ENCODE results near the gene TPM1. TPM values are rescaled to one million over a fixed set of nuclear protein-coding genes. Genes with fewer than 3 reads are reported as not detected.
"Not testable (repeated sequence)": the region's sequence is repeated elsewhere in the genome, so short reads cannot be mapped to it uniquely, and the experiment has no call there.

TPM1 gene
- total RNA-seq, 1 experiment from 2014 or later = 10.1 TPM

DNA sequence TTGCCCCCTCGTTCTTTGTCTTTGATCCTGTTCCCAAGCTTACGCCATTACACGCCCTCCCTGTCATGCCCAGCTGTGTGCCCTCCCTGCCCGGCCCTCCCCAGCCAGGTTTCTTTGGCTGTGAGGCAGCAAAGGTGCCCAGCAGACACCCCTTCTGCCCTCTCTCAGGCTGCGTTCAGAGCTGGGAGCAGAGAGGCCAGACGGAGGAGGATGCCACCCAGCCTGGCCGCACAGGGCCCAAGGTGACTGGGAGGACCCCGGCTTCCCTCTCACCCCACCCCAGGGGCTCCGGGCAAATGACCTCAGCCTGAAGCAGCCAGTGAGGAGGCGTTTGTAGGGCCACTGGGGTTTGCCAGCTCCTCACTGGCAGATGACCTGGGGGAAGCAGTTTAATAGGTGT is 48.3 kb downstream of the TPM1 start:
- no peak overlapping the region for H2AFZ ChIP-seq (ENCODE audit: low read length)
- no peaks in the 10 kb centered on the region for H3K27me3 ChIP-seq (ENCODE audit: low read length)
- H3K4me2 ChIP-seq (ENCODE audit: low read depth, low read length, poor library complexity, severe bottlenecking) = no peak overlapping the region
- no peak for DNase-seq
- no peak overlapping the region for H3K4me3 ChIP-seq (ENCODE audit: low read length)
- no peak overlapping the region for H3K9ac ChIP-seq (ENCODE audit: low read length)
- 0 out of 2 replicates have a peak, but pooled peaks cover 3% of the 10 kb centered on the region for H3K4me1 ChIP-seq (ENCODE audit: low read length)
- H3K79me2 ChIP-seq (ENCODE audit: low read length) = no peaks in the 10 kb centered on the region
- H3K9me2 ChIP-seq (replicated peaks; ENCODE audit: insufficient read depth, low read length) = no peaks in the 10 kb centered on the region
- no peak overlapping the region for H3K27ac ChIP-seq (ENCODE audit: low read length)
- H3K36me3 ChIP-seq (ENCODE audit: insufficient read depth, low read length) = no peaks in the 10 kb centered on the region
- no peaks in the 10 kb centered on the region for H4K20me1 ChIP-seq (ENCODE audit: insufficient read depth, low read depth, low read length)
- H3K9me3 ChIP-seq (ENCODE audit: low read length) = no peaks in the 10 kb centered on the region

DNA sequence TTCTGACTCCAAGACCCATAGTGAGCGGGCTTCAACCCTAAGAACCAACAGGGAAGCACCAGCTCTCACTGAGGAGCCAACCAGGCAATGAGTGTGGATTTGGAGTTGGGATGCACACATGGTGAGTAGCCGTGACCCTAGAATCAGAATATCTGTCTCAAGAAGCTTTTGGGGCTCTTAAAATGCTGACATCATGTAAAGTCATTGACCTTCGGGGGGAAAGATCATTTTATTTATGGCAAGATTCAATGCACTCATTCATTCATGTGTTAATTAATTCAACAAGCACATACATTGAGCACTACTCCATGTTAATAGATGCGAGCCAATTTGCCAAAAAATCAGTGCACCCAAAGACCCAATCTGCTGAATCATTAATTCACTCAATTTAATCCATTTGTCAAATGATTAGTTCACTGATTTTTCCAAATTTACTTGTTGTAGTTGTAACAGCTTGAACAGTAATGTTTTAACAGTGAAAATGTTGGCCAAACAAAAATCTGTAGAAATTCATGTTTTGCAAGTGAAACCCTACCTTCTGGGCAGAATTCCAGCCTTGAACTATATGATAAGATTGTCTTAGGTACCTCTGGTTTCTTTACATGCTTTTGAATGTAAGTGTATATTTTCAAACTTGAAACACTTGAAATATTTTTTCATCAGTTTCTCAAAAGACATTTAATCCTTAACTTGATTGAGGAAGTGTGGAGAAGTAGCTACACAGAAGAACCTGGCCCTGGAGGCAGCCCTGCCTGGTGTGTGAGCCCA is 49.3 kb downstream of the TPM1 start:
- no peak overlapping the region for H3K4me2 ChIP-seq (ENCODE audit: low read depth, low read length, poor library complexity, severe bottlenecking)
- H3K79me2 ChIP-seq (ENCODE audit: low read length) = no peaks in the 10 kb centered on the region
- H2AFZ ChIP-seq (ENCODE audit: low read length) = peak overlapping the region; percentile 42; the same call in 1 of the 2 replicates
- no peaks in the 10 kb centered on the region for H3K9me3 ChIP-seq (ENCODE audit: low read length)
- no peak overlapping the region for H3K4me3 ChIP-seq (ENCODE audit: low read length)
- H3K27ac ChIP-seq (ENCODE audit: low read length) = no peak overlapping the region
- no peaks in the 10 kb centered on the region for H3K9me2 ChIP-seq (replicated peaks; ENCODE audit: insufficient read depth, low read length)
- no peak for DNase-seq
- no peaks in the 10 kb centered on the region for H3K27me3 ChIP-seq (ENCODE audit: low read length)
- no peaks in the 10 kb centered on the region for H3K36me3 ChIP-seq (ENCODE audit: insufficient read depth, low read length)
- H4K20me1 ChIP-seq (ENCODE audit: insufficient read depth, low read depth, low read length) = no peaks in the 10 kb centered on the region
- 0 out of 2 replicates have a peak, but pooled peaks cover 3% of the 10 kb centered on the region for H3K4me1 ChIP-seq (ENCODE audit: low read length)
- H3K9ac ChIP-seq (ENCODE audit: low read length) = no peak overlapping the region

DNA sequence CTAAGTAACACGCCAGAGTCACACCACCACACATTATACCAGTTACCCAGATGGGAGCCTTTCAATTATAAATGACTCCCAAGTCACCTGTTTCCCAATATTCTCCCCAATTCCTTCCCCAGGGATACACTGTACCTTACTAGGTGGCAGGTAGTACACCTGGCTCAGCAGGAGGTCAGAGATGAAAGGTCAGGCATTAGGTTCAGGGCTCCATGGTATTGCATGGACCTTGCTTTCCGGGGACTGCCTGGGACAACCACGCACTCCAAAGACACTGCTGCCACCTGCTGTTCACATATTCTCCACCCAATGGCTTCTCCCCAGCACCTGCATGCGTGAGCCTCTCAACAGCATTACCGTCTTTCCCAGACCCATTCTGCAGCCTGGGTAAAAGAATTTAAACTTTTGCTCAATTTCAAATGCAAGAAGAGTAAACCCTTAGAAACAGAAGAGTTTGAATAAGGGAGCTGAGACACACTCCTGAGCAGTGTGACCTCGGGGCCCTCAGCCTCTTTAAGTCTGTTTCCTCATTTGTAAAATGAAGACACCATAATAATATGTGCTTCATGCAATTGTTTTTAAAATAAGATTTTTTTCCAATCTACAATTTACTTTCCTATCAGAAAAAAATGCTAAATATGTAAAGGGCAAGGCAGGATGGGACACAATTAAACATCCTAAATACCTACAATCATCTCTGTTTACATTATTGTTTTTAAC is 51.1 kb downstream of the TPM1 start:
- no peaks in the 10 kb centered on the region for H3K79me2 ChIP-seq (ENCODE audit: low read length)
- H3K9me3 ChIP-seq (ENCODE audit: low read length) = no peaks in the 10 kb centered on the region
- no peak overlapping the region for H3K27ac ChIP-seq (ENCODE audit: low read length)
- no peaks in the 10 kb centered on the region for H3K27me3 ChIP-seq (ENCODE audit: low read length)
- DNase-seq = peak; percentile 86
- H3K4me3 ChIP-seq (ENCODE audit: low read length) = no peak overlapping the region
- no peak overlapping the region for H3K9ac ChIP-seq (ENCODE audit: low read length)
- no peaks in the 10 kb centered on the region for H3K9me2 ChIP-seq (replicated peaks; ENCODE audit: insufficient read depth, low read length)
- H3K36me3 ChIP-seq (ENCODE audit: insufficient read depth, low read length) = no peaks in the 10 kb centered on the region
- 0 out of 2 replicates have a peak, but pooled peaks cover 3% of the 10 kb centered on the region for H3K4me1 ChIP-seq (ENCODE audit: low read length)
- no peak overlapping the region for H2AFZ ChIP-seq (ENCODE audit: low read length)
- no peak overlapping the region for H3K4me2 ChIP-seq (ENCODE audit: low read depth, low read length, poor library complexity, severe bottlenecking)
- no peaks in the 10 kb centered on the region for H4K20me1 ChIP-seq (ENCODE audit: insufficient read depth, low read depth, low read length)

DNA sequence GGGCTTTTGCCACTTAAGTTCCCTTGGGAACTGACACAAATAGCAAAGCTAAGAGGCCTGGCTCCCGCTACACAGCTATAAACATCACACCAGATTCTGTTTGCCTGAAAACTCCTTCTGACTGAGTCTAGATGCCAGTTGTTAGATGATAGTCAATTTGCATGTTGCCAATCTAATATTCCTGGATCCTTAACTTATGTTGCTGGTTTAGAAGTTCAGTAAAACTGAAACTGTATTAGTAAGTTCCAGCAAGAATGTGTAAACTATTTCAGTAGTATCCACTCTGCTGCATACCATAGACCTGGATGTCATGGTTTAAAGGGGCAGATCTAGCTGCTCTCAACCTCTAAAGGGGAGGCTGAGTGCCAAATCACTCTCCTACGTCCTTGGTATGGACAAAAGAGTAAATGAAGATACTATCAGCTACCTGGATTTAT is 52.0 kb downstream of the TPM1 start:
- Histone ChIP-seq H3K36me3 (ENCODE audit: insufficient read depth, low read length) (no peaks in the 10 kb centered on the region), H3K4me3 (ENCODE audit: low read length) (no peak overlapping the region), H2AFZ (ENCODE audit: low read length) (no peak overlapping the region), H3K4me2 (ENCODE audit: low read depth, low read length, poor library complexity, severe bottlenecking) (no peak overlapping the region), H3K9ac (ENCODE audit: low read length) (no peak overlapping the region), H3K9me2 (replicated peaks; ENCODE audit: insufficient read depth, low read length) (no peaks in the 10 kb centered on the region), H3K27ac (ENCODE audit: low read length) (no peak overlapping the region), H3K27me3 (ENCODE audit: low read length) (no peaks in the 10 kb centered on the region), H3K4me1 (ENCODE audit: low read length) (0 out of 2 replicates have a peak, but pooled peaks cover 3% of the 10 kb centered on the region), H3K79me2 (ENCODE audit: low read length) (no peaks in the 10 kb centered on the region), H4K20me1 (ENCODE audit: insufficient read depth, low read depth, low read length) (no peaks in the 10 kb centered on the region), H3K9me3 (ENCODE audit: low read length) (no peaks in the 10 kb centered on the region)
- no peak for DNase-seq

DNA sequence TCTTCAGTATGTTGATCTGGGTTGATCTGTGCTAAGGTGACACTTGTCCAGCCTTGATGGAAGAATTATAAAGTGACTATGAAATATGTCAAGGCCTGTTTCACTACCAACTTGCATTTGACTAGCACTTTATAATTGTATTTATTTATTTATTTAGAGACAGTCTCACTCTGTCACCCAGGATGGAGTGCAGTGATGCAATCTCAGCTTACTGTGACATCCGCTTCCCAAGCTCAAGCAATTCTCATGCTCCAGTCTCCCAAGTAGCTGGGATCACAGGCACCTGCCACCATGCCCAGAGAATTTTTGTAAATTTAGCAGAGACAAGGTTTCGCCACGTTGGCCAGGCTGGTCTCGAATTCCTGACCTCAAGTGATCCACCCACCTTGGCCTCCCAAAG is 53.6 kb downstream of the TPM1 start:
- no peak overlapping the region for H3K9ac ChIP-seq (ENCODE audit: low read length)
- H3K36me3 ChIP-seq (ENCODE audit: insufficient read depth, low read length) = no peaks in the 10 kb centered on the region
- H3K79me2 ChIP-seq (ENCODE audit: low read length) = no peaks in the 10 kb centered on the region
- H3K27ac ChIP-seq (ENCODE audit: low read length) = no peak overlapping the region
- no peak overlapping the region for H3K4me3 ChIP-seq (ENCODE audit: low read length)
- H3K4me2 ChIP-seq (ENCODE audit: low read depth, low read length, poor library complexity, severe bottlenecking) = no peak overlapping the region
- no peaks in the 10 kb centered on the region for H3K9me2 ChIP-seq (replicated peaks; ENCODE audit: insufficient read depth, low read length)
- no peaks in the 10 kb centered on the region for H3K27me3 ChIP-seq (ENCODE audit: low read length)
- no peaks in the 10 kb centered on the region for H3K9me3 ChIP-seq (ENCODE audit: low read length)
- no peaks in the 10 kb centered on the region for H4K20me1 ChIP-seq (ENCODE audit: insufficient read depth, low read depth, low read length)
- 0 out of 2 replicates have a peak, but pooled peaks cover 3% of the 10 kb centered on the region for H3K4me1 ChIP-seq (ENCODE audit: low read length)
- no peak for DNase-seq
- H2AFZ ChIP-seq (ENCODE audit: low read length) = no peak overlapping the region

DNA sequence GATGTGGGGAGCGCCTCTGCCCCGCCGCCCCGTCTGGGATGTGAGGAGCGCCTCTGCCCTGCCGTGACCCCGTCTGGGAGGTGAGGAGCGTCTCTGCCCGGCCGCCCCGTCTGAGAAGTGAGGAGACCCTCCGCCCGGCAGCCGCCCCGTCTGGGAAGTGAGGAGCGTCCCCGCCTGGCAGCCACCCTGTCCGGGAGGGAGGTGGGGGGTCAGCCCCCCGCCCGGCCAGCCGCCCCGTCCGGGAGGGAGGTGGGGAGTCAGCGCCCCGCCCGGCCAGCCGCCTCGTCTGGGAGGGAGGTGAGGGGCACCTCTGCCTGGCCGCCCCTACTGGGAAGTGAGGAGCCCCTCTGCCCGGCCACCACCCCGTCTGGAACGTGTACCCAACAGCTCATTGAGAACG is 56.4 kb downstream of the TPM1 start:
- H3K4me3 ChIP-seq (ENCODE audit: low read length); H3K79me2 ChIP-seq (ENCODE audit: low read length); H3K27ac ChIP-seq (ENCODE audit: low read length): not testable (repeated sequence)

DNA sequence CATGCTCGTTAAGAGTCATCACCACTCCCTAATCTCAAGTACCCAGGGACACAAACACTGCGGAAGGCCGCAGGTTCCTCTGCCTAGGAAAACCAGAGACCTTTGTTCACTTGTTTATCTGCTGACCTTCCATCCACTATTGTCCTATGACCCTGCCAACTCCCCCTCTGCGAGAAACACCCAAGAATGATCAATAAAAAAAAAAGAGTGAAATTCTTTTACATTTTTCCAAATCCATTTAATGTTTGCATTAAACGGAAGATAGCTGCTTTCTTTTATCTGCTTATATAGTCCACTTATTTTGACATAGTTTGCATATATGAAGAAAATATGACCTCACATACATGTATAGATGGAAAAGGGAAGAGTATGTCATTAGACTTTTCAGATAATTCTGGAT is 57.0 kb downstream of the TPM1 start:
- not testable (repeated sequence) for H3K4me3 ChIP-seq (ENCODE audit: low read length); H3K9me2 ChIP-seq (replicated peaks; ENCODE audit: insufficient read depth, low read length); H3K79me2 ChIP-seq (ENCODE audit: low read length); DNase-seq; H3K27me3 ChIP-seq (ENCODE audit: low read length); H3K9me3 ChIP-seq (ENCODE audit: low read length); H3K4me2 ChIP-seq (ENCODE audit: low read depth, low read length, poor library complexity, severe bottlenecking); H3K9ac ChIP-seq (ENCODE audit: low read length); H3K27ac ChIP-seq (ENCODE audit: low read length); H4K20me1 ChIP-seq (ENCODE audit: insufficient read depth, low read depth, low read length); H3K36me3 ChIP-seq (ENCODE audit: insufficient read depth, low read length); H3K4me1 ChIP-seq (ENCODE audit: low read length); H2AFZ ChIP-seq (ENCODE audit: low read length)

More for the DNA sequence above, 56.4 kb downstream of the TPM1 start:
- H3K9me3 ChIP-seq (ENCODE audit: low read length); H2AFZ ChIP-seq (ENCODE audit: low read length); H3K4me2 ChIP-seq (ENCODE audit: low read depth, low read length, poor library complexity, severe bottlenecking); H3K27me3 ChIP-seq (ENCODE audit: low read length); H4K20me1 ChIP-seq (ENCODE audit: insufficient read depth, low read depth, low read length); H3K9ac ChIP-seq (ENCODE audit: low read length); H3K36me3 ChIP-seq (ENCODE audit: insufficient read depth, low read length); H3K9me2 ChIP-seq (replicated peaks; ENCODE audit: insufficient read depth, low read length); H3K4me1 ChIP-seq (ENCODE audit: low read length); DNase-seq: not testable (repeated sequence)

DNA sequence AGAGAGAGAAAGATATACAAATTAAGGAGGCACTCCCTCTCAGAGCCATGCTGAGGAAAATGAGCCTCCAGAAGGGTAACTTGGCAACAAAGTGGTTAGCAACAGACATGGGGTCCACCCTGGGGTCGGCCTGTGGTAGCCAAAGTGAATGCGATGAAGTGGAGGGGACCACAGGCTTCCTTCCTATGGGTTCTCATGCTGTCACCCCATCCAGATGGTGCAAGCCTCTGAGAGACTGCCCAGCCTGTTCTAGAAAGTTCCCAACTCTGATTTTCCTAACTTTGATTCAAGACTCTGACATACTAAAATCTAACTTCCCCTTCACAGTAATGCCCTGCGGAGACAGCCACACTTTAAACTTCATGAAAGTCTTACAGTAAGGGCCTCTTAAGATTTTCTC is 60.9 kb downstream of the TPM1 start:
- H4K20me1 ChIP-seq (ENCODE audit: insufficient read depth, low read depth, low read length) = no peaks in the 10 kb centered on the region
- no peaks in the 10 kb centered on the region for H3K36me3 ChIP-seq (ENCODE audit: insufficient read depth, low read length)
- H2AFZ ChIP-seq (ENCODE audit: low read length) = no peak overlapping the region
- H3K9ac ChIP-seq (ENCODE audit: low read length) = no peak overlapping the region
- no peak for DNase-seq
- H3K79me2 ChIP-seq (ENCODE audit: low read length) = no peaks in the 10 kb centered on the region
- H3K9me3 ChIP-seq (ENCODE audit: low read length) = peaks cover 5% of the 10 kb centered on the region; the same call in 1 of the 2 replicates
- no peaks in the 10 kb centered on the region for H3K27me3 ChIP-seq (ENCODE audit: low read length)
- no peaks in the 10 kb centered on the region for H3K9me2 ChIP-seq (replicated peaks; ENCODE audit: insufficient read depth, low read length)
- no peak overlapping the region for H3K4me2 ChIP-seq (ENCODE audit: low read depth, low read length, poor library complexity, severe bottlenecking)
- H3K4me3 ChIP-seq (ENCODE audit: low read length) = no peak overlapping the region
- no peaks in the 10 kb centered on the region for H3K4me1 ChIP-seq (ENCODE audit: low read length)
- no peak overlapping the region for H3K27ac ChIP-seq (ENCODE audit: low read length)

Data from Karpas-422 (cell line).